NT2/D1 (cell line): ENCODE data around the gene AGAP1.

Experiments used
- SUZ12 ChIP-seq: IDR thresholded peaks from 2 replicates; pipeline ENCODE4 v1.6.1; 2011; ENCODE audit not compliant: insufficient read length, insufficient read depth; ENCODE audit errors: extremely low read depth
- YY1 ChIP-seq: IDR thresholded peaks from 2 replicates; pipeline ENCODE4 v1.6.1; 2011; ENCODE audit not compliant: insufficient read length, insufficient read depth

DNA sequence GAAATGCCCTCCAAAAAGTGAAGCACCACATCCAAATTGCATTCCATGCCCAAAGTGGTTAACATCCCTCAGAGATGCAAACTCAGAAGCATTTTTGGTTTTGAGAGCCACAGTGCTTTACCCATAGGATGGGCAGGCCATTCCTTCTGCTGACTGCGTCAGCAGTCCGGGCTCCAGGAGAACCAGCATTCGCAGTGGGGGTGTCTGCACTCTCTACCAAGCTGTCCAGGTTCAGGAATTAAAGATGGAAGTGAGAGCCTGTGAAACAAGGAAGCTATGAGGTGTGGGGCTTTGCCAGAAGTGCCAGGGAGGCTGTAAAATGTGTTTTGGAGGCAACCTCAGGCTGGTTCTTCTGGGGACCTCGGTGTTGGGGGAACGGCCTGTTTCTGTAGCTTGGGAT lies 205.7 kb downstream of the AGAP1 start:
- no peak for TF ChIP-seq YY1
- TF ChIP-seq SUZ12 = no peak
